ENCODE results near the gene COG5. TPM values are rescaled to one million over a fixed set of nuclear protein-coding genes. Genes with fewer than 3 reads are reported as not detected.

The COG5 gene
- total RNA-seq, 4 donors from 2014 or later, result 39.7 to 143 (median 98.3) TPM

GRCh38 chr7:107344799-107345198 lies 218.9 kb downstream of the COG5 start:
- intact Hi-C loops (cut with DNase I; ENCODE audit: low total_unique reads), result no loop called here
- DNase-seq, result no peak
- Histone ChIP-seq H3K9me3 (peaks cover 0 to 4% of the 10 kb centered on the region in 2 donors), H3K4me1 (no peaks in the 10 kb centered on the region), H3K36me3 (peaks cover 0 to 4% of the 10 kb centered on the region in 2 donors), H3K27me3 (no peaks in the 10 kb centered on the region), H3K27ac (no peak overlapping the region), H3K4me3 (no peak overlapping the region)
- TF ChIP-seq CTCF (IDR thresholded peaks at IDR 0.05), result no peak
- TF ChIP-seq POLR2A (IDR thresholded peaks at IDR 0.05), result no peak

GRCh38 chr7:107344286-107344685 lies 219.4 kb downstream of the COG5 start:
- H3K9me3 ChIP-seq, result peaks cover 0 to 4% of the 10 kb centered on the region in 2 donors
- DNase-seq, result no peak
- peaks cover 0 to 4% of the 10 kb centered on the region in 2 donors for H3K36me3 ChIP-seq
- no peak overlapping the region for H3K27ac ChIP-seq
- TF ChIP-seq POLR2A (IDR thresholded peaks at IDR 0.05) (no peak), CTCF (IDR thresholded peaks at IDR 0.05) (no peak)
- intact Hi-C loops (cut with DNase I; ENCODE audit: low total_unique reads), result no loop called here
- H3K4me3 ChIP-seq, result no peak overlapping the region
- no peaks in the 10 kb centered on the region for H3K4me1 ChIP-seq
- no peaks in the 10 kb centered on the region for H3K27me3 ChIP-seq

- H3K27ac ChIP-seq, result no peak overlapping the region
- H3K4me1 ChIP-seq, result no peaks in the 10 kb centered on the region
- no peak for DNase-seq
- no peak for TF ChIP-seq CTCF (IDR thresholded peaks at IDR 0.05)
- no peak overlapping the region for H3K4me3 ChIP-seq
- peaks cover 0 to 9% of the 10 kb centered on the region in 2 donors for H3K9me3 ChIP-seq
- intact Hi-C loops (cut with DNase I; ENCODE audit: low total_unique reads), result no loop called here
- H3K36me3 ChIP-seq, result no peaks in the 10 kb centered on the region
- H3K27me3 ChIP-seq, result no peaks in the 10 kb centered on the region
Observed at GRCh38 chr7:107338080-107338479, 225.6 kb downstream of the COG5 start.

GRCh38 chr7:107332488-107333269 lies 231.0 kb downstream of the COG5 start:
- no peaks in the 10 kb centered on the region for H3K4me1 ChIP-seq
- H3K4me3 ChIP-seq, result no peak overlapping the region
- intact Hi-C loops (cut with DNase I; ENCODE audit: low total_unique reads), result no loop called here
- H3K27ac ChIP-seq, result no peak overlapping the region
- no peak for DNase-seq
- no peaks in the 10 kb centered on the region for H3K36me3 ChIP-seq
- H3K9me3 ChIP-seq, result no peaks in the 10 kb centered on the region
- no peaks in the 10 kb centered on the region for H3K27me3 ChIP-seq
- TF ChIP-seq POLR2A (IDR thresholded peaks at IDR 0.05) (no peak), CTCF (IDR thresholded peaks at IDR 0.05) (no peak)

GRCh38 chr7:107330478-107330877 lies 233.2 kb downstream of the COG5 start:
- Histone ChIP-seq H3K36me3 (no peaks in the 10 kb centered on the region), H3K4me1 (no peaks in the 10 kb centered on the region), H3K27ac (no peak overlapping the region), H3K27me3 (no peaks in the 10 kb centered on the region), H3K4me3 (no peak overlapping the region), H3K9me3 (no peaks in the 10 kb centered on the region)
- no peak for DNase-seq
- intact Hi-C loops (cut with DNase I; ENCODE audit: low total_unique reads), result no loop called here
- TF ChIP-seq CTCF (IDR thresholded peaks at IDR 0.05), result no peak
- no peak for TF ChIP-seq POLR2A (IDR thresholded peaks at IDR 0.05)
